Mesothelial cell of epicardium (in vitro differentiated cells): ENCODE measurements around the gene RNF224. TPM values are rescaled to one million over a fixed set of nuclear protein-coding genes. Genes with fewer than 3 reads are reported as not detected.
A peak's percentile ranks its signal among the peaks of the same experiment; 100 is the strongest.

Experiments used
- DNase-seq, 2 experiments: peaks; one replicate each; pipeline ENCODE4 v3.0.0; 2021; ENCODE audit warnings: low spot score in 2 of 2; ENCODE audit not compliant: unreplicated experiment in 2 of 2
- H3K27ac Mint-ChIP-seq: 2 replicates; pipeline ENCODE4 v1.8.0; 2021; ENCODE audit warnings: mixed read lengths
- H3K27me3 Mint-ChIP-seq: 2 replicates; pipeline ENCODE4 v1.8.0; 2021; ENCODE audit warnings: low read depth, mixed read lengths
- H3K36me3 Mint-ChIP-seq: 2 replicates; pipeline ENCODE4 v1.8.0; 2021; ENCODE audit warnings: mixed read lengths
- H3K4me1 Mint-ChIP-seq: 2 replicates; pipeline ENCODE4 v1.8.0; 2021; ENCODE audit warnings: mixed read lengths
- H3K4me3 Mint-ChIP-seq: 2 replicates; pipeline ENCODE4 v1.8.0; 2021; ENCODE audit warnings: mild to moderate bottlenecking, moderate library complexity, mixed read lengths
- H3K9me3 Mint-ChIP-seq: 2 replicates; pipeline ENCODE4 v1.8.0; 2021; ENCODE audit warnings: mixed read lengths
- total RNA-seq: library from RNA; stranded (reverse); gene quantifications from 3 replicates; pipeline ENCODE4 v1.2.1, GENCODE V29; 2021
- TF ChIP-seq, protein P1 (sequence below): fragments of 200-600 bp; sonication (generic); IDR thresholded peaks from one replicate; pipeline ENCODE4 v1.5.0; 2021; ENCODE audit warnings: antibody characterized with exemption; ENCODE audit not compliant: unreplicated experiment

Gene RNF224
- total RNA-seq, 1 donor from 2014 or later: 0.16 TPM

DNA sequence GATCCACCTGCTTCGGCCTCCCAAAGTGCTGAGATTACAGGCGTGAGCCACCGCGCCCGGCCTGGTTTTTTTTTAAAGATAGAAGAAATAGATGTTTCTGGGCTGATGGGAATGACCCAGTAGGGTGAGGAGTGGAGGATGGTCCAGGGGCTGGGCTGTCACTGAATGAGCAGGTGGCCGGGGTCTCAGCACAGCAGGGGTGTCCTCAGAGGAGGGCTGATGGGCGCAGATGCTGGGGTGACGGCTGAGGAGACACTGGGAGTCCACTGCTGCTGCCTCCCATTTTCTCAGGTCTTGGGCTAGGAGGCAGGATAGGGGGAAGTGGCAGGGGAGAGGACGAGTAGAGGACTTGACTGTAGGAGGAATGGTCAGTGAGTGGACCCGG is 47.9 kb downstream of the RNF224 start:
- Mint-ChIP-seq H3K36me3 (peaks cover 2% of the 10 kb centered on the region), H3K27me3 (no peaks in the 10 kb centered on the region), H3K9me3 (no peaks in the 10 kb centered on the region), H3K27ac (peak overlapping the region; percentile 39), H3K4me1 (peaks cover 24% of the 10 kb centered on the region), H3K4me3 (no peak overlapping the region)
- no peak for DNase-seq
- TF ChIP-seq, protein P1, sequence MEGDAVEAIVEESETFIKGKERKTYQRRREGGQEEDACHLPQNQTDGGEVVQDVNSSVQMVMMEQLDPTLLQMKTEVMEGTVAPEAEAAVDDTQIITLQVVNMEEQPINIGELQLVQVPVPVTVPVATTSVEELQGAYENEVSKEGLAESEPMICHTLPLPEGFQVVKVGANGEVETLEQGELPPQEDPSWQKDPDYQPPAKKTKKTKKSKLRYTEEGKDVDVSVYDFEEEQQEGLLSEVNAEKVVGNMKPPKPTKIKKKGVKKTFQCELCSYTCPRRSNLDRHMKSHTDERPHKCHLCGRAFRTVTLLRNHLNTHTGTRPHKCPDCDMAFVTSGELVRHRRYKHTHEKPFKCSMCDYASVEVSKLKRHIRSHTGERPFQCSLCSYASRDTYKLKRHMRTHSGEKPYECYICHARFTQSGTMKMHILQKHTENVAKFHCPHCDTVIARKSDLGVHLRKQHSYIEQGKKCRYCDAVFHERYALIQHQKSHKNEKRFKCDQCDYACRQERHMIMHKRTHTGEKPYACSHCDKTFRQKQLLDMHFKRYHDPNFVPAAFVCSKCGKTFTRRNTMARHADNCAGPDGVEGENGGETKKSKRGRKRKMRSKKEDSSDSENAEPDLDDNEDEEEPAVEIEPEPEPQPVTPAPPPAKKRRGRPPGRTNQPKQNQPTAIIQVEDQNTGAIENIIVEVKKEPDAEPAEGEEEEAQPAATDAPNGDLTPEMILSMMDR: no peak

DNA sequence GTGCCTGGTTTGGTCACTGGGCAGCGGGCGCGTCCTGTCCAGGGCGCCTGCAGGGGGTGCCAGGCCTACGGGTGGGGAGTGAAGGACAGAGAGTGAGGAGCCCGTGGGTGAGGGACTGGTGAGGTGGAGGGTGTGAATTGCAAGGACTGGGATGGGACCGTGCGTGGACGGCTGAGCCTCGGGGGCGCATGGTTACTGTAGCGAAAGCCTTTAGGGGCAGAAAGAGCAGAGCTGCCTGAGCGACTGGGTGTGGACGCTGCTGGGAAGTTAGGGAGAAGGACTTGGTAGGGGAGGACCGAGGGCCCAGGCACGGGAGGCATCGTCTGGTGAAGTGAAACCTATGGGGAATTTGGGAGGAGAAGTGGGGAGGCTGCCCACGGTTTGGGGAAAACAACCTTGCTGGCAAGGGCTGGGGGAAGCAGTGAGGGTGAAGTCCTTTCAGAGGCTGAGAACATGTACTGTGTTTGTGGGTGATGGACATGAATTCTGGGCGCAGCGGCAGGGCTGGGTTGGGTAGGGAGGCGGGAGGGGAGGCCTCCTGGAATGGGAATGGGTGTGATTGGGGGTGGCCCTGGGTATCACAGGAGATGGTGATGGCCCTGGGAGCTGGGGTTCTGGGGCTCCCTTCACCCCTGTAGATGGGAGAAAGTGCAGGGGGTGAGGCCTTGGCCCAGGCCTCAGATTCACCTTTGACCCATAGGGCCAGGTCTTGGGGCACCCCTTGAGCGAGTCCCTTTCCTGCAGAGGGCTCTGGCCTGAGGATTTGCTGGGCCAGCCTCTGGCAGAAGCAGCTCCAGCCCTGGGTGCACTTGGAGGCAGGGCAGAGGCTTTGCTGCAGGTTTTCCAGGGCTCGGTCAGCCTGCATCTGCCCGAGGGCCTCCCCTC is 48.5 kb downstream of the RNF224 start:
- no peaks in the 10 kb centered on the region for H3K27me3 Mint-ChIP-seq
- peak in 1 of 2 experiments; percentile 35 for DNase-seq
- TF ChIP-seq, protein P1: no peak
- no peaks in the 10 kb centered on the region for H3K9me3 Mint-ChIP-seq
- H3K36me3 Mint-ChIP-seq: peaks cover 2% of the 10 kb centered on the region
- peak overlapping the region; percentile 61 for H3K27ac Mint-ChIP-seq
- H3K4me3 Mint-ChIP-seq: no peak overlapping the region
- peaks cover 24% of the 10 kb centered on the region for H3K4me1 Mint-ChIP-seq

DNA sequence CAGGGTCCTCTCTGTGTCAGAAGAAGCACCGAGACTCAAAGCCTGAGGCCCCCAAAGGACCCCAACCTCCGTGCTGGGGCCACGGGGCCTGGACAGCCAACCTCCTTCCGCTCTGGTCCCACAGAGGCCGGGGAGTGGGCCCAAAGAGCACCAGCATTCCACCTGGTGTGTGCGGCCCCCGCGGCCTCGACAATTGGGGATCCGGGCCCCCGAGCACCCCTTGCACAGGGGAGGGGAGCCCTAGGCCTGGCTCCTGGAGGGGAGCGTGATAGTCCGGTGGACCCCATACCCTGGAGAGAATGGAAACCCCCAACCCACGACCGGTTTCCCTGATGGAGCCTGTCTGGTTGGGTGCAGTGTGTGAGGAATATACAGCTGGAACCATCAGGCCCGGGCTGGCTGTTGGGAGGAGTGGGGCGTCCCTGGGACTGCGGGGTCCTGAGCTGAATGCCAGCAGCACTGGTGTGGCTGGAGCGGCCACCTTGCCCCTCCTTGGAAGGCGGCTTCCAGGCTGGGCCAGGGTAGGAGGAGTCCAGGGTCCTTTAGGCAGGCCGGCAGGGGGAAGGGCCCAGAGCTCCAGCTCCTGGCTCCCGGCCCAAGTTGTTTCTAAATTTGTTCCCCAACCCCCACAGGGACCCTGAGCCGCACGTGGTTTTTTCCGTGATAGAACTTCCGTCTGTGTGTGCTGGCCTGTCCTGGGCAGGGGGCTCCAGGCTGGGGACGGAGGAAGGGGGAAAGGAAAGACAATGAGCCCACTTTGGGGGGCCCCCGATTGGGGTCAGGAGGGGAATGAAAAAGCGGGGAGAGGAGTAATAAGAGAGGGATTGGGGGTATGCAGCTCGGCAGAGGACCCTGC is 49.4 kb downstream of the RNF224 start:
- Mint-ChIP-seq H3K27me3 (peaks cover 2% of the 10 kb centered on the region), H3K4me1 (peaks cover 25% of the 10 kb centered on the region), H3K9me3 (no peaks in the 10 kb centered on the region), H3K4me3 (peak overlapping the region; percentile 72), H3K27ac (peak overlapping the region; percentile 94), H3K36me3 (no peaks in the 10 kb centered on the region)
- TF ChIP-seq, protein P1: no peak
- peak in 1 of 2 experiments; percentile 72 for DNase-seq

DNA sequence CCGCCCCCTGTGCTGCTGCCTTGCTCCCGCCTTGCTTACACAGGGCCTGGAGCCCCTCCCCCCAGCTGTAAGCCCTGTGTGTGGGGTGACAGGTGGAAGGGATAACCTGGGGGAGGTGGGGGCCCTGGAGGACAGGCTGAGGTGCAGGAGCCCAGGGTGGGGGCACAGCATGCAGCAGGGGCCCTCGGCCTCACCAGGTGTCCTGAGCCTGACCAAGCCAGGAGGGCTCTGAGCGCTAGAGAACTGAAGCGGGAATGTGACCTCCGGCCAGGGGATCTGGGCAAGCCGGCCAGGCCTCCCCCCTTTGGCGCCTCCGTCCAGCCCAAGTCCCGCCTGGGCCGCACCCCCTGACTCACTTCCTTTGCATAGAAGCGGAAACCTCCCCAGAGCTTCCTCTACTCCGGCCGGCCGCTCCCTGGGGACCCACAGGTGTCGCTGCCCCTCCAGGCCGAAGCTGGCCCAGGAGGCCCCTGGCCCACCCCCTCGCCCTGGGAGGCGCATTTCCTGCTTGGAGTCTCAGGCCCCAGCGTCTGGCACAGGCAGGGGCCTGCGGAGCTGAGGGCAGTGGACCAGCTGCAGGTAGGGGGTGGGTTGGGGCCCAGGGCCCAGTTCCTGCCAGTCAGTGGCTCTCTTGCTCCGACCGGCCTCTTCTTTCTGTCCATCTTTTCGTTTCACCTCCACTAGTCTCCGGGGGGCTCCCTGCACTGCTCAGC is 50.2 kb downstream of the RNF224 start, which contains the start of gene TOR4A:
TSS of gene TOR4A (plus strand) at position 398 of the 713 bp plus-strand sequence. CDS start 964 bp downstream, outside the sequence.
- H3K36me3 Mint-ChIP-seq: no peaks in the 10 kb centered on the region
- H3K27ac Mint-ChIP-seq: peak within 1 kb of the TSS; percentile 94
- peak in 1 of 2 experiments; percentile 53 for DNase-seq
- peaks cover 26% of the 10 kb centered on the region for H3K4me1 Mint-ChIP-seq
- TF ChIP-seq, protein P1: no peak
- H3K27me3 Mint-ChIP-seq: peaks cover 9% of the 10 kb centered on the region
- peak within 1 kb of the TSS; percentile 72 for H3K4me3 Mint-ChIP-seq
- no peaks in the 10 kb centered on the region for H3K9me3 Mint-ChIP-seq

DNA sequence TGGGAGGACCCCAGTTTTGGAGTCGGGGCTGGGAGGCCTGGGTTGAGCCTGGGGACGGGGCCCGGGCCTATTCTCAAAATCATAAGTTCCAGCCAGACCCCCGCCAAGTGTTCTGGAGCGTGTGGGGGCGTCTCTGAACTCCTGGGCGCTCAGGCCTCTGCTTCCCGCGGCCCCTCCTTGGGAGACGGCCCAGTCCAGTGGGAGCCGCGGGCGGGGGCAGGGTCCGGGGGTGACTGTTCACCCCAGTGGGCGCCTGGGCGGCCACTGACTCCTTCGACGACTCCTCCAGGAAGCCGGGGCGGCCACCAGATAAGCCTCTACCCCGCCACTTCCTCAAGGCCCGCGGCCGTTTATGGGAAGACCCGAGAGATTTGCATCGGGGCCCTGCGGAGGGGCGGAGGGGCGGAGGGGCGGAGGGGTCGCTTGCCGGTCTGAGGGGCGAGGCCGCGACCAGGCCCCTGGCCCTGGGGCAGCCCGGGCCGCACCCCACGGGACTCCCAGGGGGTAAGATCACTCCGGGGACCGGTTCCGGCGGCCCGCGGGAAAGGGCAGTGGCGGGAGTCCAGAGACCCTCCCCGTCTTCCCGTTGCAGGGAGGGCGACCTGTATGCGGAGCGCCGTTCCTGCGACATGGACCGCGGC is 50.9 kb downstream of the RNF224 start:
- Mint-ChIP-seq H3K4me3 (peak overlapping the region; percentile 72), H3K4me1 (peaks cover 27% of the 10 kb centered on the region), H3K36me3 (no peaks in the 10 kb centered on the region), H3K27ac (no peak overlapping the region), H3K9me3 (no peaks in the 10 kb centered on the region), H3K27me3 (peaks cover 15% of the 10 kb centered on the region)
- TF ChIP-seq, protein P1: no peak
- DNase-seq: peak in 1 of 2 experiments; percentile 38
